GM19043 (cell line): Measurements from ENCODE around the gene ST7.
"Not testable (repeated sequence)": the region's sequence is repeated elsewhere in the genome, so short reads cannot be mapped to it uniquely, and the experiment has no call there.

Source experiments
- ATAC-seq: cut with Tn5 transposase; IDR thresholded peaks from one replicate; pipeline ENCODE4 v1.9.1; 2021; ENCODE audit warnings: low read depth; ENCODE audit not compliant: unreplicated experiment

The ST7 gene

GRCh38 chr7:117023325-117023854 lies 70.1 kb downstream of the ST7 start:
- no peak for ATAC-seq

- ATAC-seq: no peak
These were observed 71.5 kb downstream of the ST7 start for GRCh38 chr7:117024811-117025210.

GRCh38 chr7:117025891-117026290 lies 72.6 kb downstream of the ST7 start:
- ATAC-seq: no peak

- ATAC-seq: not testable (repeated sequence)
These were observed 77.0 kb downstream of the ST7 start for GRCh38 chr7:117030346-117030745.

GRCh38 chr7:117030793-117031192 lies 77.5 kb downstream of the ST7 start:
- ATAC-seq: not testable (repeated sequence)

GRCh38 chr7:117032810-117033209 lies 79.5 kb downstream of the ST7 start:
- ATAC-seq: no peak

GRCh38 chr7:117034851-117035464 lies 81.7 kb downstream of the ST7 start:
- ATAC-seq: no peak

GRCh38 chr7:117035465-117035862 lies 82.2 kb downstream of the ST7 start:
- no peak for ATAC-seq

GRCh38 chr7:117036053-117036669 lies 82.9 kb downstream of the ST7 start:
- no peak for ATAC-seq

GRCh38 chr7:117036836-117037235 lies 83.5 kb downstream of the ST7 start:
- no peak for ATAC-seq

GRCh38 chr7:117038408-117038807 lies 85.1 kb downstream of the ST7 start:
- ATAC-seq: no peak

- ATAC-seq: peak; percentile 89
These were observed 87.7 kb downstream of the ST7 start for GRCh38 chr7:117041007-117041406.

GRCh38 chr7:117041822-117042221 lies 88.5 kb downstream of the ST7 start:
- no peak for ATAC-seq

- no peak for ATAC-seq
These were observed 90.0 kb downstream of the ST7 start for GRCh38 chr7:117043108-117043825.

- no peak for ATAC-seq
These were observed 91.4 kb downstream of the ST7 start for GRCh38 chr7:117044664-117045063.

GRCh38 chr7:117045927-117046710 lies 92.8 kb downstream of the ST7 start:
- no peak for ATAC-seq

- no peak for ATAC-seq
These were observed 94.2 kb downstream of the ST7 start for GRCh38 chr7:117047496-117047895.

GRCh38 chr7:117048114-117048866 lies 95.0 kb downstream of the ST7 start:
- no peak for ATAC-seq

- ATAC-seq: no peak
These were observed 95.6 kb downstream of the ST7 start for GRCh38 chr7:117048882-117049281.

GRCh38 chr7:117051808-117052207 lies 98.5 kb downstream of the ST7 start:
- no peak for ATAC-seq
